Activated T-cell treated with anti-CD3 and anti-CD28 coated beads for 4 hours (primary cell): ENCODE data around the gene SMIM29.

ENCODE experiments used
- DNase-seq: peaks from one replicate; pipeline ENCODE4 v3.0.0-alpha.2; 2020

The SMIM29 gene

DNA sequence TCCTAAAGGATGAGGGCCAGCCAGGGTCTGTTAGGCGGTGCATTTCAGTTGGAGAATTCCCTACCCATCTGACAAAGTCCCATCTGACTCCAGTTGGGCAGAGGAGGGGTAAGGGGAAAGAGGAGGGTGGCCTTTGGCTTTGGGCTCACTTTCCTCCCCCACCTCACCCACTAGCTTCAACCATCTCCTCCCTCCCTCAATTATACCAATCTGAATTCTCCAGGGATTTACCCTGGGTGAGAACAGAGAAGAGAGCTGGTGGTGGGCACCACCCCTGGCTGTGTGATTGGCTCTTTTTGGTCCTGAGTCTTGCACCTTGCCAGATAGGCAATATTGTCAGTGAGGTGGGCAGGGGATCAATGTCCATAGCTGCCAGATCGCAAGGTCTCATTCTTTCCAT, 8.9 kb downstream of the SMIM29 start:
- DNase-seq, result no peak

DNA sequence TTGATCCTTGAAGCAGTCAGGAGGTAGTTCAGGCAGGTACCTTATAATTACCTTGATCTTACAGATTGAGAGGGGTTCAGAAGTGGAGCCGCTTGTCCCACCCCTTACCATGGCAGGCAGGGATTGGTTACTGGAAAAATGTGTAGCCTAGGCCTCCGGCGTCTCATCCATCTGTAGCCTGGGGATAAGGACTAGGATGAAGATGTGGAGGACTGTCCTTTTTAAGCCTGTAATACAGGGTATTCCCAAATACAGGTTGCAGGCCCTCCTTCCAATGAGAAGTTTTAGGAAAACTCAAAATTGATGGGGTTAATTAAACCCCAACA, 9.3 kb downstream of the SMIM29 start:
- no peak for DNase-seq

DNA sequence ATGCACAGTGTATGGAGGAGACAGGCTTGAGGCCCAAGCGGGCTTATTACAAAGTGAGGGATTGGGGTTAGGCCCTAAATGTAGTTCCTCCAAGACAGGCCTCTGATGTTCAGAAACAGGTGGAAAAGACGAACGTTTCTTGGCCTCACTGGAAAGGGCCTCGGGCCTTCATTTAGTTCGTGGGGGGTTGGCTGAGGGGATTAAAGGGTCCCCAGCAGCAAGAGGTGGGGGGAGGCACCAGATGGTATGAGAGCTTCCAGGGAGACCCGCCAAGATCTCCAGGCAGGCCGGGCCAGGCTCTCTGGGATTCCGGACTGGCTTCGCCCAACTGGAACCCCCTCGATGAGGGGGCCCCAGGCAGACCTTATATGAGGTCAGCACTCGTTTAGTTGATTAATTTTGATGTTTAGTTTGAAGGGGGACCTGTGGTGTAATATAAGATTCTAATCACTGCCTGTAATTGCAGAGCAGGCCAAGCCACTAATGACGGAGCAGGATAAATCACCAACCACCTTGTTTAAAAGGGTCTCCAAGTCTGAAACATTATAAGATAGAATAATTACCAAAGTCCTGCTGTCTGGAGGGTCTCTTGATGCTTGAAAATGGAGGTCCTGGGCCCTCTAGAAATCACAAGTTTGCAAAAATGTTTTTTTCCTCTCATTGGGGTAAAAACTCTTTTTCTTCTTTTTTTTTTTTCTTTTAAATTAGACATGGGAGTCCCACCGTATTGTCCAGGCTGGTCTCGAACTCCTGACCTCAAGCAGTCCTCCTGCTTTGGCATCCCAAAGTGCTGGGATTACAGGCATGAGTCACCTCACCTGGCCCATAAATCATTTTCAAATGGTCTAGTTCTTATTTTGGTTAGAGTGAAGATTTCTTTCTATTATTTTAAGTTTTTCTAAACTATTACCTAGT, 10.0 kb downstream of the SMIM29 start:
- no peak for DNase-seq

DNA sequence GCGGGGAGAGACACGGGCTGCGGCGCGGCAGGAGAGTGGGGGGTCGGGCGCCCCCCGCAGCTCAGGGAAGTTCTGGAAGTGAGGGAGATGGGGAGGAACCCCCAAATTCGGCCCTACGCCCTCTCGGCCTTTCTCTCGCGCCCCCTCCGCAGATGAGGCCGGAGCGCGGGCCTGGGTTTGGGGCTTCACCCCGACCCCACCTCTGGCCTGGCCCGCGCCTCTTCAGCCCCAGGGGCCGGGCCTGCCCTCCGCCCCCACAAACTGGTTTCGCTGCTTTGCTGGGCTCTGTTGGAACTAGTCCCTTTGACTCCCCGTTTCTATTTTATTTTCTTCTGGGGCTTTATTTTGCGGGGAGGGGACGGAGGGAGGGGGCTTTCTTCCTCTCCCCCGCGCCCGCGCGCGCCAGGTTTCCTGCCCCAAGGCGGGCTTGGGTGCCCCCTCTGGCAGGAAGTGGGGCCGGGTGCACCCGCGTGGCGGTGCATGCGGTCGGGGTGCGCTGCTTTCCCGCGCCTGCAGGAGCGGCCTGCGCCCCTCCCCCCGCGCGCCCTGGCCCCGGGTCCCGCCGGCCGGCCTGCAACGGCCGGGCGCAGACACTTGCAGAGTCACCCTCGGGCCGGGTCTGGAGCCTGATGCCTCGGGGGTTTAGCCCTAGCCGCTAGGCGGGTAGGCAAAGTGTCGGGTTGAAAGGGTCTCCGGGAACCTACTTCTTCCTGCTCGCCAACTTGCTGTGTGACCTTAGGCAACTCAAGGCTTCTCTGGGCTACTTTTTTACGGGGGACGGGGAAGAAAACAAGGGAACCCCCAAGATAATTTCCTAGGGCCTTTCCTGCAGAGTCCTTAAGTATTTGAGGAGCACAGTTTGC, 10.9 kb downstream of the SMIM29 start:
- DNase-seq, result peak; percentile 56

DNA sequence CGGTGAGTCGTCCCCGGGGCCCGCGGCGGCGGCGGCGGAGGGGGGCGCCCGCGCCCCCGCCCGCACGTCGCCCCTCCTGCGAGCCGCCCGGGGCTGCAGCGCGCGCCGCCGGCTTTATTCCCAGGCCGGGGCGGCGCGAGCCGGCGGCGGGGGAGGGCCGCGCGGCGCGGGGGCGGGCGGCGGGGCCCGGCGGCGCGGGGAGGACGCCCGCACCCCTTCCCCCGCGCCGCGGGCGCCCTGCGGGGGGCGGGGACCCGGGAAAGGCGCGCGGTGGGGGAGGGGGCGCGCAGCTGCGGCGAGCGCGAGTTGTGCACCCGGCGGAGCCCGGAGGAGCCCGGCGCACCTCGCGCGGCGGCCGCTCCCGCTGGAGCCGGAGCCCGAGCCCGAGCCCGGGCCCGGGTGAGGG, 11.5 kb downstream of the SMIM29 start:
- no peak for DNase-seq

DNA sequence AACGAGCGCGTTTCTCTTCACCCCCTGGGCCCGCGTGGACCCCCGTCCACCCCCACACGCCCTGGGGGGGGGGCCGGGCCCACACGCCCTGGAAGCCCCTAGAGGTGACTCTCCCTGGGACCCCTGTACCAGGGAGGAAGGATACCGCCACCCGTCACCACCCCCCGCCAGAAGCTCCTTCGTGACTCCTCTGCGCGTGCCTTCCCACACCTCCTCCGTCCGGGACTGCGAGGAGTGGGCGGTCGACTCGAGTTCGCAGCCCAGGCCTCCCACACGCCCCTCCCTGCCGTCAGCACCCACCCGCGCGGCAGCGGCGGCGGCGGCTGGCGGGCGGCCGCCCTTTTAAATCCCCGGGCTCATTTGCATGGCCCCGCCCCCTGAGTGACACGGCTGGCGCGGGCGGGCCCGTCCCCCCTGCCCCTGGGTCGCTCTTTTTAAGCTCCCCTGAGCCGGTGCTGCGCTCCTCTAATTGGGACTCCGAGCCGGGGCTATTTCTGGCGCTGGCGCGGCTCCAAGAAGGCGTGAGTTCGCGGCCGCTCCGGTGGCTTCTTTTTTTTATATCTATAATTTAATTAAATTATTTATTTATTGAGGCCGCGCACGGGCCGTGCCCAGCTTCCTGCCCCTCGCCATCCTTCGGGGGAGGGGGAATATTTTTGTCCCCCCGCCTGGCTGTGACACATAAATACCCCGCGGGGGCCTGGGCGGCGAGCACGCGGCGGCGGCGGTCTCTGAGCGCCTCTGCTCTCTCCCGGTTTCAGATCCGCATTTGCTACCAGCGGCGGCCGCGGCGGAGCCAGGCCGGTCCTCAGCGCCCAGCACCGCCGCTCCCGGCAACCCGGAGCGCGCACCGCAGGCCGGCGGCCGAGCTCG, 12.1 kb downstream of the SMIM29 start, which contains the start of gene HMGA1:
Gene HMGA1, plus strand, starts transcription at position 431 of the 873 bp plus-strand sequence. CDS start 3,908 bp downstream, outside the sequence.
- DNase-seq, result peak; percentile 92

DNA sequence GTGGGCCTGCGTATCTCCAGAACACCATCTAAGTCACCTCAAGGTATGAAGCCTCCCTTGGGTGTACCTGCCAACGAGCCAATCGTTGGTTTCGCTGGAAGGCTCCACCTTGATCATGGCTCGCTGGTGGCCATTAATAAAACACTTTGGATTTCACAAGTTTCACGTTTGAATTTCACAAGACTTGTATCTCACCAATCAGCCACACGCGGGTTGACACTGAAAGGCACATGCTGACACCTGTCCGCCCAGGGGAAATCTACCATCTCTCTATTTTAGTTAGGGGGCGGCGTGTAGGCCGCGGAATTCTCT, 12.7 kb downstream of the SMIM29 start:
- no peak for DNase-seq

DNA sequence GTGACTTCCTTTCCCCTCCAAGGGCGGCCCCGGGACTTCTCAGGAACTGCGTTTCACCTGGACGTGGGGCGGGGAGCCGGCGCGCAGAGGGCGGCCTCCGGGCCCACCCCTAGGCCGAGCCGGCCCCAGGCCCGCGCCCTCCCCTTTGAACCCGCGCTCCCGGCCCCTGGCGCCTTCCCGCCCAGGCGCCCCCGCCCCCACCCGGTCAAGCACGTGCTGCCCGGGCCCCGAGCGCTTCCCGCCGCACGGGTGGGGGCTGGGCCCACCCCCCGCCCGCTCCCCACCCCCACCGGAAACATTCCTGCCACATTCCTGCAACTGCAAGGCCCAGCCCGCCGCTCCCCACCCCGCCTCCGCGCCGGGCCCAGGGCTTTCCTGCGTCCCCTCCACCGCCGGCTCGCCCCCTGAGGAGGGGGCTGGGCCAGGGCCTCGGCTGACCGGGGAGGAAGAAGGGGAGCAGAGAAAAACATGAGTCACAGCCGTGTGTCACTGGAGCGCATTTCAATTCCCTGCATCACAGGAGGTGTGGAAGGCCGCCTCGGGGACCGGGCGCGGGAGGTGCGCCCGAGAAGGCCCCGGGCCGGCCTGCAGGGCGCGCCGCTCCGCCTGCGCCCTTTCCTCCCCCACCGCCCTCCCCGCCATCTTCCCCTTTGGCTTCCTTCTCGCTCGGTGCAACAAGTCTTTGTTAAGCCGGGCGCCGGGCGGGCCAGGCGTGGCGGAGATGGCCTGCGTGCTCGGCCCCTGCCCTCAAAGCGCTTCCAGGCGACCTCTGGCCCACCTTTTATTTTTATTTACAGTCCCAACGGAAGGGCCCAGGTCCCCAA, 13.3 kb downstream of the SMIM29 start:
- DNase-seq, result peak; percentile 50

DNA sequence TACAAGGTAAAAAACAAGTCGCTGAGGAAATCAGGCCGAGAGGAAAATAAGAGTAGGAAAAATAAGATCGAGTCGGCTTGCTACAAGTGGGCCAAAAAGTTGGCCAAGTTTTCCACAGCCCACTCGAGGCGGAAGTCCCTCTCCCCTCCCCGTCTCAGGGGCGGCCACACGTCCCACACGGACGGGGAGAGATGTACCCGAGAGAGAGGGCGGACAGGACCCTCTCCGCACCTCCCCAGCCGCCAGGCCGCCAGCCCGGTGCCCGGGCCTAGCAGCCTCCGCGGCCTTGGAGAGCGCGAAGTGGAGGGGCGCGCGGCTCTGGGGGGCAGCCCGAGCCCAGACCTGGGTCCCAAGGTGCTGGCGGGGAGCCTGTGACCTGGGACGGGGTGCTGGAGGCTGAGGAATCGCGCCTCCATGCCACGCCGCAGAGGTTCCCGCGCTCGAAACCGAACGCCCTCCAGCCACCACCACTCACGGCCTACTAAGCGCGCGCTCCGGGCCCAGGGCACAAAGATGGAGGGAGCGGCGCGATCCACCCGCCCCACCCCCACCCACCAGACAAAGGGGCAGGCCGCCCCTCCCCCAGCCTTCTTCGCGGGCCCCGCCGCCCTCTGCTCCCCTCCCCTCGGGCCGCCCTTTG, 14.0 kb downstream of the SMIM29 start:
- no peak for DNase-seq

DNA sequence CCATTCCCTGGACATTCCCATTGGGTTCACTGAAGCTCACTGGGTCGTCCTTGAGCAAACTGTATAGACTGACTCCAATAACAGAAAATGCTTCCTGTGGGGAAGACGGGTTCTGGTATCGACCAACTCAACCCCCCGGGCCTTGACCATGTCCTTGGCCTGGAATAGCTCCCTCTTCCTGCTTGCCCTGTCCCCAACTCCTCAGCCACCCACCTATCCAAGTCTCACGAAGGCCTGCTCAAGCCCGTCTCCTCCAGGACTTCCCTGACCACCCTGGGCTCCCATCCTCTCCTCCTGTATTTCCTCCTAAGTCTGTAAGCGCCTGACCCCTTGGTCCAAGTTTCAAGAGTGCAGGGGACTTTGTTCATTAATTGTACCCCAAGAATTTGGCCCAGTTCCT, 14.9 kb downstream of the SMIM29 start:
- DNase-seq, result no peak

DNA sequence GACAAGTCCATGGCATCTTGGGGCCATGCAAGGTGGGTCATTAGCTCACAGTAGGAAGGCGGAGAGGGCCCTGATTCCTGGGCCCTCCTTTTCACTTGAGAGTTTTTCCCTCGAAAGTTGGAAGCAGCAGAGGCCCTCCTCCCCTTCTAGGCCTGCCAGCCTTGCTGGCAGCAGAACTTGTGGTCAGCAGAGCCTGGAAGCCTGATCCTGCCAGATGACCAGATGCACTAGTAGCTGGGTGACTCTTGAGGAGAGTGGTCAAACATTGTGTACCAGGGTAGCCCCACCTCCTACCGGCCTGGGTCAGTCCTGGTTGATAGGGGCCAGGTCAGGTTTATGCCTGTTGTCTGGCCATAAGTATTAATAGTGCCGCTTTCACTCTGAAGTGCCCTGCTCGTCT, 15.9 kb downstream of the SMIM29 start:
- no peak for DNase-seq

DNA sequence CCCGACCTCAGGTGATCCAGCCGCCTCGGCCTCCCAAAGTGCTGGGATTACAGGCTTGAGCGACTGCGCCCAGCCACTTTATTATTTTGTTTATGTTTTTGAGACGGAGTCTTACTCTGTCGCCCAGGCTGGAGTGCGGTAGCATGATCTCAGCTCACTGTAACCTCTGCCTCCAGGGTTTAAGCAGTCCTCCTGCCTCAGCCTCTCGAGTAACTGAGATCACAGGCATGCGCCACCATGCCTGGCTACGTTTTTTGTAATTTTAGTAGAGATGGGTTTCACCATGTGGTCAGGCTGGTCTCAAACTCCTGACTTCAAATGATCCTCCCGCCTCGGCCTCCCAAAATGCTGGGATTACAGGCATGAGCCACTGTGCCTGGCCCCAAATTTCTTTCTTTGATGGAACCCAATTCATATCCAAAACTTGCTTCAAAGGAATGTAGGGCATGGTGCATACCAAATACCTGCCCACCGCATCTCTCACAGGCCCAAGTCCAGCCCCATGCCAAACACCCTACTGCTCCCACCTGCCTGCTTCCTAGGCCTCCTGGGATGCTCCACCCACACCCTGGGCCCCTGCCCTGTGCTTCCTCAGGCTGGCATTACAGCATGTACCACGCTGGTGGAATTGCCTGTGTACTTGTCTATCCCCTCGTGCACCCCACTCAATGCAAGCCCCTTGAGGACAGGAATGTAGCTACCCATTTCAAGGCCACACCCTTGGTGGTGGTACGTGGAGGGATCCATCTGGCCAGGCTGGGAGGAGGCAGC, 17.1 kb downstream of the SMIM29 start:
- DNase-seq, result no peak

DNA sequence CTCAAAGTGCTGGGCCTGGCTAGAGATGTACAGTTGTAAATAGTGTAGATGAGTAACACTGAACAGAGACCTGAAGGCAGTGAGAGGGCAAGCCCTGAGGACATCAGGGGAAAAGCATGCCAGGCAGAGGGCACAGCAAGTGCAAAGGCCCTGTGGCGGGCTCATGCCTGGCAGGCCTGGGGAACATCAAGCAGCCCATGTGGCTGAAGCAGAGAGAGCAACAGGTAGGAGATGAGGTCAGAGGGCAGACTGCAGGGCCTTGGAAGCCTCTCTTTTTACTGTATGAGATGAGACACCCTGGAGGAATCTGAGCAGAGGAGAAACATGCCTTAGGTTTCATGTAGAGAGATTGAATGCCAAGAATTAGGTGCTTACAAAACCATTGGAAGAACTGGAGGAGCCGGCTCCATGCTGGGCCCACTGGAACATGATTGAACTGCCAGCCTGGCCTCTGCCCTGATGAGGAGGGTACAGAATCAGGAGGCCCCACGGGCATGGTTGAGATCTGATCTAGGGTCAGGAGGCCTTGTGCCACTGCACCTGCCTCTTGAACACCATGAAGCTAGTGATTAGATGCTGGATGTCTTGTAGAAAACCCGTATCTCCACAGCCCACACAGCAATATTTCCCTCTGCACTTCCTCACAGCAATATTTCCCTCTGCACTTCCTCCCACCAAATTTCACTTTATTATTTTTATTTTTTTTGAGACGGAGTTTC, 18.0 kb downstream of the SMIM29 start:
- DNase-seq, result no peak

DNA sequence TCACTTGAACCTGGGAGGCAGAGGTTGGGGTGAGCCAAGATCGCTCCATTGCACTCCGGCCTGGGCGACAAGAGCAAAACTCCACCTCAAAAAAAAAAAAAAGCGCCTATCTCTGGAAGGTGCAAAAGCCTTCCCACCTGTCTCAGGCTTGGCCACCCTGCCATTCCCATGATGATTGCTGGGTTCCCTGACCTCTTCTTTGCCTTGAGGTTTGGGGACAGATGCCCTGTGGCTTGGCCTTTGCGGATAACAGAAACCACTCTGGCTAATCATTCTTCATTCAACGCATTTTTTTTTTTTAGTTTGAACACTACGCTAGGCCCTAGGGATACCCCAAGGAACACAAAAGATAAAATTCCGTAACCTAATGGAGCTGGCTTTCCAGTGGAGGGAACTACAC, 18.9 kb downstream of the SMIM29 start:
- DNase-seq, result no peak

DNA sequence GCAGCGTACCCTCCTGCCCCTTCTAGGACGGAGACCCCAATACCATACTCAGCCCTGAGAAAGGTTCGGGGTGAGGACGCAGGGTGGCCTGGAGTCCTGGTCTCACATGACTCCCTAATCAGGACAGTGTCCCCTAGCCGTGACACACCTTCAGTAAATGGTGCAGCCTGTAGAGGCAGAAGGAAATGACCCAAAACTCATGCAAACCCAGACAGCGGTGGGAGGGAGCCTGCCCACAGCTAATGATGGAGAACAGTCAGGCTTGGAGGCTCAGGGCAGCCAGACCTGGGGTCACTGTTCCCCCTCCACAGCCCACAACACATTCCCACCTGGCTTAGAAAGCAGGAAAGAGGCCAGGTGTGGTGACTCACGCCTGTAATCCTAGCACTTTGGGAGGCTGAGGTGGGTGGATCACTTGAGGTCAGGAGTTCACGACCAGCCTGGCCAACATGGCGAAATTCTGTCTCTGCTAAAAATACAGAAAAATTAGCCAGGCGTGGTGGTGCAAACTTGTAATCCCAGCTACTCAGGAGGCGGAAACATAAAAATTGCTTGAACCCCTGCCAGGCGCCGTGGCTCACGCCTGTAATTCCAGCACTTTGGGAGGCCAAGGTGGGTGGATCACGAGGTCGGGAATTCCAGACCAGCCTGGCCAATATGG, 20.9 kb downstream of the SMIM29 start:
- DNase-seq, result no peak

DNA sequence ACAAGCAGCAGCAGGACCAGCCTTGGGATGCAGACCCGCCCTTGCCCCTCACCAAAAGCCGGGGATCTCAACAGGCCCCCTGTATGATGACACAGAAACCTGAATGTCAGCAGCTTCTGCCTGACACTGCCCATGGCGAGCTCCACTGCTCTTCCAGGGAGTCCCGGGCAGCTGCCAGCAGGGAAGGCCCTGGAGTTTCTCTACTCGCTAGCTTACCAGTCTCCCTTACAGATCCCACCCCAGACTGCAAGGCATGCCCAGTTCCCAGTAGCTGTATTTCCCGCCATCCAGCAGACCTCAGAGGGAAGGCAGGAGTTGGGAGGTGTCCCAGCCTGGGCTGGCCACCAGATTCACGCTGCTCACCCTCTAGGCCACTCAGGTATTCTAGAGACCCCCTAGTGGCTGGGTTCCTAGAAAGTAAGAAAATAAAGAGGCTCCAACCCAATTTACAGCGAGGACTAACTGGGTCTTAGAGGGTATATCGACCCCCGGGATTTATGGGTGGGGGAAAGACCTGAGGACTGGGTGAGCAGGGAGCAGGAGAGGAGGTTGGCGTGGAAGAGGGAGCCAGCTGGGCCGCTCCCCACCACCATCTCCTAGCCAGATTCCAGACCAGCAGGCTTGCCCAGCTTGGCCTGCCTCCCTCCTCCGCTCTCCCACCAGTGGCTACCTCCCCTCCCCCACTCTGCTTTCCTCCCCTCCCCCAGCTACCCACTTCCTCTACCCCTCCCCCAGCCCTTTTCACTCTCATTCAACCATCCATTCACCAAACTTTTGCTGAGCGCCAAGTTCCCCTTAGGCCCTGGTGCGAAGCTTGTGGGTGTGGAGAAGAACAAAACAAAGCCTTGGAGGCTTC, 21.8 kb downstream of the SMIM29 start:
- no peak for DNase-seq

DNA sequence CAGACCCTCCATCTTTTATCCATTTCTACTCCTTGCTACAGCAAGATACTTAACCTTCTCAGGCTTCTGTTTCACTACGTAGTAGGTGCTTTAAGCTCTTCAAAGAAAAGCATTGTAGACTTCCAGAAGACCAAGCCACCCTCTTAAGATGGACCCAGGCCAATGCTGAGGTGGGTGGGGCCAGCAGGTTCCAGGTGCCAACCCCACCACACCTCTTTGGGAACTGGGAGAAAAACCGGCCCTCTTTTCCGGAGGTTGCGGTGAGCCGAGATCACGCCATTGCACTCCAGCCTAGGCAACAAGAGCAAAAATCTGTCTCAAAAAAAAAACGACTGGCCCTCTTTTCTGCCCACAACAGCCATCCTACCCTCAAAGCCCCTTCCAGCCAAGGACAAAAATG, 22.7 kb downstream of the SMIM29 start:
- no peak for DNase-seq

DNA sequence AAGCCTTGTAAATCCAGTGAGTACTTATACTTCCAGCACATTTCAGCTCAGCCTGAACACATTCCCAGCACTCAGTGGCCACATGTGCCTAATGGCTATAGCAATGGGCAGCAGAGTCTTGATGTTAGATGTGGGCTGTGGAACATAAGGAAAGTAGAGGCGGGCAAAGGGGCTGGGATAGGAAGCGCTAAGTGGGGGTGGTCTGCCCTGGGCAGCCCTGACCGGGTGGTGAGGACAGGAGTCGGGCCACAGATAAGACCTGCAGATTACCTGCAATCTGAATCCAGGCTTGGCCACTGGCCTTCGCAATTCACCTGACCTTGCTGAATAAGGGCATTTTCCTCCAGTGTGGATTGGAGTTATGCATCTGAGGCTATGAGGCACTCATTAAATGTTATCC, 23.3 kb downstream of the SMIM29 start:
- DNase-seq, result no peak
